Stimulated activated naive B cell treated with anti-CD40 and anti-IgM and Interleukin-4, amounts not matched to agents 10 μg/mL and 1 μg/mL and 100 μg/mL, for 72 hours (primary cell): ENCODE results near the gene PRPF40B.
A peak's percentile ranks its signal among the peaks of the same experiment; 100 is the strongest.

Experiments used
- ATAC-seq, 2 donors: fragments of 150-1000 bp; cut with Tn5 transposase; replicated peaks; 2 replicates each; pipeline ENCODE4 v1.10.0; 2021; ENCODE audit warnings: moderate library complexity in 1 of 2
- DNase-seq: peaks from one replicate; pipeline ENCODE4 v3.0.0; 2021
- H3K27ac Mint-ChIP-seq: one replicate; pipeline ENCODE4 v1.8.0; 2022; ENCODE audit warnings: mild to moderate bottlenecking, mixed read lengths
- H3K27me3 Mint-ChIP-seq, 2 donors: one replicate each; pipeline ENCODE4 v1.8.0; 2022; ENCODE audit warnings: mixed read lengths in 2 of 2
- H3K36me3 Mint-ChIP-seq, 2 donors: one replicate each; pipeline ENCODE4 v1.8.0; 2022; ENCODE audit warnings: mixed read lengths in 2 of 2, mild to moderate bottlenecking in 1 of 2
- H3K4me1 Mint-ChIP-seq, 2 donors: one replicate each; pipeline ENCODE4 v1.8.0; 2022; ENCODE audit warnings: mixed read lengths in 2 of 2, mild to moderate bottlenecking in 1 of 2
- H3K4me3 Mint-ChIP-seq, 2 donors: one replicate each; pipeline ENCODE4 v1.8.0; 2022; ENCODE audit warnings: mild to moderate bottlenecking in 2 of 2, mixed read lengths in 2 of 2, moderate library complexity in 1 of 2
- H3K9me3 Mint-ChIP-seq, 2 donors: one replicate each; pipeline ENCODE4 v1.8.0; 2022; ENCODE audit warnings: mixed read lengths in 2 of 2, mild to moderate bottlenecking in 1 of 2

PRPF40B gene

GRCh38 chr12:49636574-49636973 lies 13.2 kb downstream of the PRPF40B start:
- ATAC-seq = no peak
- peaks cover 30 to 45% of the 10 kb centered on the region in 2 donors for H3K4me1 Mint-ChIP-seq
- H3K36me3 Mint-ChIP-seq = peaks cover 29 to 50% of the 10 kb centered on the region in 2 donors
- no peaks in the 10 kb centered on the region for H3K9me3 Mint-ChIP-seq
- no peak overlapping the region for H3K4me3 Mint-ChIP-seq
- H3K27me3 Mint-ChIP-seq = no peaks in the 10 kb centered on the region
- peak overlapping the region; percentile 1 for H3K27ac Mint-ChIP-seq
- DNase-seq = no peak

GRCh38 chr12:49636979-49637755 lies 13.8 kb downstream of the PRPF40B start:
- Mint-ChIP-seq H3K27ac (peak overlapping the region; percentile 82), H3K27me3 (no peaks in the 10 kb centered on the region), H3K36me3 (peaks cover 25 to 44% of the 10 kb centered on the region in 2 donors), H3K4me3 (no peak overlapping the region), H3K9me3 (no peaks in the 10 kb centered on the region), H3K4me1 (peaks cover 30 to 45% of the 10 kb centered on the region in 2 donors)
- DNase-seq (peak; percentile 47), ATAC-seq (peak; percentile 86 to 89)

- peaks cover 34 to 58% of the 10 kb centered on the region in 2 donors for H3K36me3 Mint-ChIP-seq
- no peak for ATAC-seq
- H3K9me3 Mint-ChIP-seq = no peaks in the 10 kb centered on the region
- peaks cover 41 to 65% of the 10 kb centered on the region in 2 donors for H3K4me1 Mint-ChIP-seq
- DNase-seq = no peak
- H3K27me3 Mint-ChIP-seq = no peaks in the 10 kb centered on the region
- no peak overlapping the region for H3K4me3 Mint-ChIP-seq
- H3K27ac Mint-ChIP-seq = peak overlapping the region; percentile 67
Measured at GRCh38 chr12:49641748-49642369, 18.5 kb downstream of the PRPF40B start.

- no peak for ATAC-seq
- no peaks in the 10 kb centered on the region for H3K27me3 Mint-ChIP-seq
- peak overlapping the region; percentile 59 for H3K27ac Mint-ChIP-seq
- H3K4me1 Mint-ChIP-seq = peaks cover 40 to 65% of the 10 kb centered on the region in 2 donors
- DNase-seq = no peak
- H3K9me3 Mint-ChIP-seq = no peaks in the 10 kb centered on the region
- no peak overlapping the region for H3K4me3 Mint-ChIP-seq
- peaks cover 37 to 62% of the 10 kb centered on the region in 2 donors for H3K36me3 Mint-ChIP-seq
Measured at GRCh38 chr12:49642370-49642802, 19.0 kb downstream of the PRPF40B start.

GRCh38 chr12:49643135-49643534 lies 19.8 kb downstream of the PRPF40B start:
- Mint-ChIP-seq H3K27ac (peak overlapping the region; percentile 54), H3K27me3 (no peaks in the 10 kb centered on the region), H3K9me3 (no peaks in the 10 kb centered on the region), H3K4me3 (no peak overlapping the region), H3K4me1 (peaks cover 40 to 66% of the 10 kb centered on the region in 2 donors), H3K36me3 (peaks cover 40 to 65% of the 10 kb centered on the region in 2 donors)
- DNase-seq = no peak
- no peak for ATAC-seq

GRCh38 chr12:49643961-49644619 lies 20.7 kb downstream of the PRPF40B start:
- Mint-ChIP-seq H3K4me1 (peaks cover 39 to 73% of the 10 kb centered on the region in 2 donors), H3K36me3 (peaks cover 50 to 74% of the 10 kb centered on the region in 2 donors), H3K27me3 (no peaks in the 10 kb centered on the region), H3K4me3 (peak overlapping the region in 1 of 2 donors; percentile 22), H3K9me3 (no peaks in the 10 kb centered on the region), H3K27ac (peak overlapping the region; percentile 82)
- DNase-seq (no peak), ATAC-seq (peak; percentile 9 to 11)

GRCh38 chr12:49644620-49644994 lies 21.2 kb downstream of the PRPF40B start:
- peak overlapping the region; percentile 60 for H3K27ac Mint-ChIP-seq
- H3K36me3 Mint-ChIP-seq = peaks cover 53 to 74% of the 10 kb centered on the region in 2 donors
- no peaks in the 10 kb centered on the region for H3K9me3 Mint-ChIP-seq
- peak overlapping the region in 1 of 2 donors; percentile 2 for H3K4me3 Mint-ChIP-seq
- no peaks in the 10 kb centered on the region for H3K27me3 Mint-ChIP-seq
- DNase-seq = peak; percentile 63
- ATAC-seq = peak; percentile 89 to 94
- peaks cover 34 to 72% of the 10 kb centered on the region in 2 donors for H3K4me1 Mint-ChIP-seq

- peak overlapping the region in 1 of 2 donors; percentile 7 for H3K4me3 Mint-ChIP-seq
- H3K27ac Mint-ChIP-seq = peak overlapping the region; percentile 60
- DNase-seq (no peak), ATAC-seq (peak; percentile 5 to 18)
- H3K4me1 Mint-ChIP-seq = peaks cover 31 to 64% of the 10 kb centered on the region in 2 donors
- H3K36me3 Mint-ChIP-seq = peaks cover 57 to 77% of the 10 kb centered on the region in 2 donors
- no peaks in the 10 kb centered on the region for H3K9me3 Mint-ChIP-seq
- H3K27me3 Mint-ChIP-seq = no peaks in the 10 kb centered on the region
Measured at GRCh38 chr12:49645146-49646039, 22.0 kb downstream of the PRPF40B start.

- no peaks in the 10 kb centered on the region for H3K27me3 Mint-ChIP-seq
- H3K9me3 Mint-ChIP-seq = no peaks in the 10 kb centered on the region
- ATAC-seq = no peak
- peaks cover 64 to 79% of the 10 kb centered on the region in 2 donors for H3K36me3 Mint-ChIP-seq
- no peak overlapping the region for H3K4me3 Mint-ChIP-seq
- H3K27ac Mint-ChIP-seq = peak overlapping the region; percentile 60
- no peak for DNase-seq
- H3K4me1 Mint-ChIP-seq = peaks cover 29 to 59% of the 10 kb centered on the region in 2 donors
Measured at GRCh38 chr12:49646331-49646830, 23.0 kb downstream of the PRPF40B start.

GRCh38 chr12:49646871-49647654 lies 23.7 kb downstream of the PRPF40B start:
- H3K4me3 Mint-ChIP-seq = no peak overlapping the region
- ATAC-seq (no peak), DNase-seq (no peak)
- no peaks in the 10 kb centered on the region for H3K27me3 Mint-ChIP-seq
- H3K36me3 Mint-ChIP-seq = peaks cover 67 to 85% of the 10 kb centered on the region in 2 donors
- peaks cover 29 to 61% of the 10 kb centered on the region in 2 donors for H3K4me1 Mint-ChIP-seq
- H3K27ac Mint-ChIP-seq = peak overlapping the region; percentile 62
- H3K9me3 Mint-ChIP-seq = no peaks in the 10 kb centered on the region

GRCh38 chr12:49647827-49648711 lies 24.7 kb downstream of the PRPF40B start:
- ATAC-seq = no peak
- H3K9me3 Mint-ChIP-seq = no peaks in the 10 kb centered on the region
- H3K27ac Mint-ChIP-seq = peak overlapping the region; percentile 92
- no peaks in the 10 kb centered on the region for H3K27me3 Mint-ChIP-seq
- no peak overlapping the region for H3K4me3 Mint-ChIP-seq
- H3K36me3 Mint-ChIP-seq = peaks cover 68 to 88% of the 10 kb centered on the region in 2 donors
- H3K4me1 Mint-ChIP-seq = peaks cover 34 to 71% of the 10 kb centered on the region in 2 donors
- DNase-seq = no peak

GRCh38 chr12:49648712-49649003 lies 25.3 kb downstream of the PRPF40B start:
- H3K27me3 Mint-ChIP-seq = no peaks in the 10 kb centered on the region
- no peak for DNase-seq
- H3K27ac Mint-ChIP-seq = peak overlapping the region; percentile 92
- H3K9me3 Mint-ChIP-seq = no peaks in the 10 kb centered on the region
- H3K36me3 Mint-ChIP-seq = peaks cover 69 to 88% of the 10 kb centered on the region in 2 donors
- no peak overlapping the region for H3K4me3 Mint-ChIP-seq
- ATAC-seq = no peak
- H3K4me1 Mint-ChIP-seq = peaks cover 35 to 77% of the 10 kb centered on the region in 2 donors
